PC-3 (cell line): ENCODE results near the gene EHMT1.

ENCODE experiments used
- EZH2 ChIP-seq: fragments of 300-600 bp; sonication (generic); IDR thresholded peaks from one replicate; pipeline ENCODE4 v1.6.1; 2017; ENCODE audit warnings: antibody characterized with exemption, mild to moderate bottlenecking, low read length; ENCODE audit not compliant: unreplicated experiment
- TF ChIP-seq, protein P1 (sequence below): fragments of 300-600 bp; sonication (generic); conservative IDR thresholded peaks from 2 replicates; pipeline ENCODE4 v1.5.1; 2017; ENCODE audit warnings: antibody characterized with exemption, low read depth, mild to moderate bottlenecking, low read length

DNA sequence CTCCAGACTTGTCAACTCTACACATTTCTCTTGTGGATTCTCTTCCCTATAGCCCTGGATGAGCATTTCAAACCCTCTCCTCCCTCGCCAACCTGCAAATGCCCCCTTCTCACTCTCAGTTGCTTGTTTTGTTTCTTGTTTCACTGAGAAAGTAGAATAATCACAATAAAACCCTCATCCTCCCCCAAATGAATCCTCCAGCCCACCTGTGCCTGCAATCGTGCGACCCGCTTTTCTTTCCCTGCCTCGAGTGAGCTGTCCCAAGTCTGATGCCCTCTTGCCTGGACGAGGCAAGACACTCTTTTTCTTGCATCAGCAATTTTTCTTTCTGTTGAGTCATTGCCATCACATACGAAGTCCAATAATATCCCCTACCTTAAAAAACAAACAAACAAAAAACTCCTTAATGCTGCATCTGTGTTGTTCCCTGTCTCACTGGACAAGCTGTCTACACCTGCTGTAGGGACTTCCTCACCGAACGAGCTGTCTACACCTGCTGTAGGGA, 255.1 kb downstream of the EHMT1 start:
- no peak for TF ChIP-seq EZH2
- TF ChIP-seq, protein P1, sequence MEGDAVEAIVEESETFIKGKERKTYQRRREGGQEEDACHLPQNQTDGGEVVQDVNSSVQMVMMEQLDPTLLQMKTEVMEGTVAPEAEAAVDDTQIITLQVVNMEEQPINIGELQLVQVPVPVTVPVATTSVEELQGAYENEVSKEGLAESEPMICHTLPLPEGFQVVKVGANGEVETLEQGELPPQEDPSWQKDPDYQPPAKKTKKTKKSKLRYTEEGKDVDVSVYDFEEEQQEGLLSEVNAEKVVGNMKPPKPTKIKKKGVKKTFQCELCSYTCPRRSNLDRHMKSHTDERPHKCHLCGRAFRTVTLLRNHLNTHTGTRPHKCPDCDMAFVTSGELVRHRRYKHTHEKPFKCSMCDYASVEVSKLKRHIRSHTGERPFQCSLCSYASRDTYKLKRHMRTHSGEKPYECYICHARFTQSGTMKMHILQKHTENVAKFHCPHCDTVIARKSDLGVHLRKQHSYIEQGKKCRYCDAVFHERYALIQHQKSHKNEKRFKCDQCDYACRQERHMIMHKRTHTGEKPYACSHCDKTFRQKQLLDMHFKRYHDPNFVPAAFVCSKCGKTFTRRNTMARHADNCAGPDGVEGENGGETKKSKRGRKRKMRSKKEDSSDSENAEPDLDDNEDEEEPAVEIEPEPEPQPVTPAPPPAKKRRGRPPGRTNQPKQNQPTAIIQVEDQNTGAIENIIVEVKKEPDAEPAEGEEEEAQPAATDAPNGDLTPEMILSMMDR, result no peak
